ENCODE measurements around the gene ATAD2B. TPM values are rescaled to one million over a fixed set of nuclear protein-coding genes. Genes with fewer than 3 reads are reported as not detected.

Gene ATAD2B
- total RNA-seq, 1 donor from 2014 or later, result 38.3 TPM

DNA sequence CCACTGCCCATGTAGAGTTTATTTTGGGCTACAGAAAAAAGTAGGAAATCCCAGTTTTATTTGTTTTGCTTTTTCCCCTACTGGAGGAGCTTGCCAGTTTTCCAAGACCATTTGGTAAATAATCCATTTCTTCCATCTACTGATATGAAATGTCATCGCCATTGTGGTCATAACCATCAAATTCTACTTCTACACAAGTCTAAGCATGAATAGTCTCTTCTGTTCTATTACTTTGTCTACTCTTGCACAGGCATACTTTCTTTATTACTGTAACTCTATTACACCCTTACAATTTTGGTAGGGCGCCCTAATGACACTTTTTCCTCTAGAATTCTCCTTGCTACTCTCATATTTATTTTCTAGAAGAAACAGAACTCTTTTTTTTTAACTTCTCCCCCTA is 120.7 kb downstream of the ATAD2B start:
- Mint-ChIP-seq H3K9me3 (ENCODE audit: low read depth) (no peaks in the 10 kb centered on the region), H3K27me3 (no peaks in the 10 kb centered on the region), H3K36me3 (ENCODE audit: insufficient read depth) (peaks cover 9% of the 10 kb centered on the region), H3K4me3 (ENCODE audit: low read depth) (no peak overlapping the region), H3K27ac (no peak overlapping the region), H3K4me1 (ENCODE audit: low read depth) (peaks cover 8% of the 10 kb centered on the region)
- no peak for DNase-seq (ENCODE audit: low spot score, unreplicated experiment)
- TF ChIP-seq, protein P1, sequence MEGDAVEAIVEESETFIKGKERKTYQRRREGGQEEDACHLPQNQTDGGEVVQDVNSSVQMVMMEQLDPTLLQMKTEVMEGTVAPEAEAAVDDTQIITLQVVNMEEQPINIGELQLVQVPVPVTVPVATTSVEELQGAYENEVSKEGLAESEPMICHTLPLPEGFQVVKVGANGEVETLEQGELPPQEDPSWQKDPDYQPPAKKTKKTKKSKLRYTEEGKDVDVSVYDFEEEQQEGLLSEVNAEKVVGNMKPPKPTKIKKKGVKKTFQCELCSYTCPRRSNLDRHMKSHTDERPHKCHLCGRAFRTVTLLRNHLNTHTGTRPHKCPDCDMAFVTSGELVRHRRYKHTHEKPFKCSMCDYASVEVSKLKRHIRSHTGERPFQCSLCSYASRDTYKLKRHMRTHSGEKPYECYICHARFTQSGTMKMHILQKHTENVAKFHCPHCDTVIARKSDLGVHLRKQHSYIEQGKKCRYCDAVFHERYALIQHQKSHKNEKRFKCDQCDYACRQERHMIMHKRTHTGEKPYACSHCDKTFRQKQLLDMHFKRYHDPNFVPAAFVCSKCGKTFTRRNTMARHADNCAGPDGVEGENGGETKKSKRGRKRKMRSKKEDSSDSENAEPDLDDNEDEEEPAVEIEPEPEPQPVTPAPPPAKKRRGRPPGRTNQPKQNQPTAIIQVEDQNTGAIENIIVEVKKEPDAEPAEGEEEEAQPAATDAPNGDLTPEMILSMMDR (IDR thresholded peaks at IDR 0.05; ENCODE audit: unreplicated experiment), result no peak

DNA sequence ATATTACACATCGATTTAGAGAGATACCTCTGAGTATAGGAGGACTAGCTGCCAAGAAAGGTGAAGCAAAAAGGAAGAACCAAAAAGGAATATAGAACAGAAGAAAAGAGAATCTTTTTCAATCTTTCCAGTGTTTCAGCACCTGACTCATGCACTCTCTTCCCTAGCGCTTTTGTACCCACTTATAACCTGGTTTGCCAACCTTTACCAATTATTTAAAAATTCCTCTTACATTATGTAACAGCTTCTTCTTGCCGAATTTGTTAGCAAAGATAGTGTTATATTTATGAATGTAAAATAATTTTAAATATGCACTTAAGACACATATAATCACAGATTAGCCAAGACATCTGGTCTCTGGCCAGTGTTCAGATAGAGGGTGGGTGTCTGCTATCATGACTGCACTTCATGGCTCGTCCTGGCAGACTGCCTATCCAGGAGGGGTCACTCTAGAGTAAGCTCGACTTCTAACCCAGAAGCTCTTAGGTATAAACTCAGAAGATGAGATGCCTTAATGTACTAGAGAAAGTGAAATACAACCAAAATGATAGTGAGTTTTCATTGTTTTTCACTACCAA is 122.9 kb downstream of the ATAD2B start:
- Mint-ChIP-seq H3K27me3 (no peaks in the 10 kb centered on the region), H3K4me1 (ENCODE audit: low read depth) (peaks cover 8% of the 10 kb centered on the region), H3K4me3 (ENCODE audit: low read depth) (no peak overlapping the region), H3K9me3 (ENCODE audit: low read depth) (no peaks in the 10 kb centered on the region), H3K27ac (peak overlapping the region; percentile 38), H3K36me3 (ENCODE audit: insufficient read depth) (peaks cover 6% of the 10 kb centered on the region)
- no peak for DNase-seq (ENCODE audit: low spot score, unreplicated experiment)
- TF ChIP-seq, protein P1 (IDR thresholded peaks at IDR 0.05; ENCODE audit: unreplicated experiment), result peak; percentile 10

DNA sequence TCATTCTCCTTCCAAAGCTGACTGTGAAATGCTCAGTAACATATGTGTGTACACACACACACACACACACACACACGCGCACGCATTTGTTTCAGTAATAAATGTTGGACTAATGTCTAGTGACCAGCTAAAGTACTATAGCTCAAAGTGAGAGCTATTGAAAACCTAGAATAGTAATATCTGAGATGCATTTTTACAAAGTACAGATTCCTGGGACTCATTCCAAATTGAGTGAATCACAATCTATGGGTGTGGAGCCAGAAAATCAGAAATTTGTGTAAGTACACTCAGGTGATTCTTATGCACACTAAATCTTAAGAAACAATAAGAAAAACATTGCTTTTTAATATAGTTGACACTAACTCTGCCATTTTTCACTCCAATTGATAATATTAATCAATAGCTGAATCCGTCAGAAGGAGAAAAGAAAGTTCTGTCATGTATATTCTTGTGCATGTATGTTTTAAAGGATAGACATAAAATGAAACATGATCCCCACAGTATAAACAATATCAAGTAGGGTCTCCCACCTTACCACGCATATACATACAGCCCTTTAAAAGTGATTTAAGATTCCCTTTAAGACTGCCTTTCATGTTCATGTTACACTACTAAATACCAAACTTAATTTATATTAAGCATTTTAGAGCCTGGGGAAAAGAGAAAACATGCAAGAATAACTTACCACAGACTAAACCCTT is 123.5 kb downstream of the ATAD2B start:
- H3K27me3 Mint-ChIP-seq, result no peaks in the 10 kb centered on the region
- TF ChIP-seq, protein P1 (IDR thresholded peaks at IDR 0.05; ENCODE audit: unreplicated experiment), result no peak
- peak overlapping the region; percentile 38 for H3K27ac Mint-ChIP-seq
- H3K9me3 Mint-ChIP-seq (ENCODE audit: low read depth), result no peaks in the 10 kb centered on the region
- peaks cover 8% of the 10 kb centered on the region for H3K4me1 Mint-ChIP-seq (ENCODE audit: low read depth)
- no peak for DNase-seq (ENCODE audit: low spot score, unreplicated experiment)
- H3K36me3 Mint-ChIP-seq (ENCODE audit: insufficient read depth), result peaks cover 6% of the 10 kb centered on the region
- H3K4me3 Mint-ChIP-seq (ENCODE audit: low read depth), result no peak overlapping the region

DNA sequence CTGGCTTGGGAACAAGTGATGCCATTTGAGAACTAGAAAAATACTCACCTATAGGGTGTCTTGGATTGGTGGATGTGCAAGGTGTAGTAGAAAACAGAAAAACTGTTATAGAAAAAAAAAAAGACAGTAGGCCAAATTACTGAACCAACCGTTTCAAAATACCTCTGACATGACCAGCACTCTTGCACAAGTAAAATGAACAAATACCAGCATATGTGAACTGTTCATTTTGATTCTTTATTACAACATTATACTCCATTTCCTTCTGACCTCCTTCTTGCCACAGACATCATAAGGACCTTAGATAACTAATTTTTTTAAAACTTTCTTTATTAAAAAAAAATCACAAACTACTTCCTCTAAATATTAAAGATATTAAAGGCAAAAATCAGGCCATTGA is 125.5 kb downstream of the ATAD2B start:
- peaks cover 4% of the 10 kb centered on the region for H3K36me3 Mint-ChIP-seq (ENCODE audit: insufficient read depth)
- H3K4me3 Mint-ChIP-seq (ENCODE audit: low read depth), result no peak overlapping the region
- TF ChIP-seq, protein P1 (IDR thresholded peaks at IDR 0.05; ENCODE audit: unreplicated experiment), result no peak
- no peak for DNase-seq (ENCODE audit: low spot score, unreplicated experiment)
- no peaks in the 10 kb centered on the region for H3K27me3 Mint-ChIP-seq
- no peaks in the 10 kb centered on the region for H3K9me3 Mint-ChIP-seq (ENCODE audit: low read depth)
- no peak overlapping the region for H3K27ac Mint-ChIP-seq
- peaks cover 8% of the 10 kb centered on the region for H3K4me1 Mint-ChIP-seq (ENCODE audit: low read depth)

DNA sequence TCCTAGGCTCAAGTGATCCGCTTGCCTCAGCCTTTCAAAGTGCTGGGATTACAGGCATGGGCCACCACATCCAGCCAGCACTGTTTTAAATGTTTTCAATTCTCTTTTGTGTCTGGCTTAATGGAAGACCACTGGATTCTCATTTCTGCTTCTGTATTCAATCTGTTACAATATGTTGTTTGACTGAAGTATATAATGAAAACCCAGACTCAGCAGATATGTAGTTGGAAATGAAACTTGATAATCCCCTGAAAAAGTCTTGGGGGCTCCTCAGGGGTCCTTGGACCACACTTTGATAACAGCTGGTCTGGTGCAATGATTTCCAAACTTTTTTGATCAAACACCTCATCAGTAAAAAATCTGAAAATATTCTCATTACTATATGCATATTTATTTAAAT is 132.7 kb downstream of the ATAD2B start:
- Mint-ChIP-seq H3K4me1 (ENCODE audit: low read depth) (peaks cover 2% of the 10 kb centered on the region), H3K9me3 (ENCODE audit: low read depth) (no peaks in the 10 kb centered on the region)

More for the DNA sequence above, 132.7 kb downstream of the ATAD2B start:
- no peak for DNase-seq (ENCODE audit: low spot score, unreplicated experiment)
- no peak overlapping the region for H3K27ac Mint-ChIP-seq
- H3K27me3 Mint-ChIP-seq, result no peaks in the 10 kb centered on the region
- H3K36me3 Mint-ChIP-seq (ENCODE audit: insufficient read depth), result peaks cover 3% of the 10 kb centered on the region
- no peak overlapping the region for H3K4me3 Mint-ChIP-seq (ENCODE audit: low read depth)
- TF ChIP-seq, protein P1 (IDR thresholded peaks at IDR 0.05; ENCODE audit: unreplicated experiment), result no peak

All from progenitor cell of endocrine pancreas (in vitro differentiated cells).